OCI-LY7 (cell line): ENCODE measurements around the gene RFC3. TPM values are rescaled to one million over a fixed set of nuclear protein-coding genes. Genes with fewer than 3 reads are reported as not detected.

Experiments
- BruUV-seq: library from RNA; stranded (reverse); fragments of 400-500 nt; replicated peaks from 2 replicates; lab custom pipeline; 2021; lab: Mats Ljungman, UMichigan
- CTCF ChIA-PET: fragments of 300-600 bp; sonication (Branson Sonifier 250); formaldehyde crosslinking; loops from one replicate; lab custom pipeline; 2022; ENCODE audit warnings: antibody characterized with exemption; ENCODE audit not compliant: unreplicated experiment; lab: Charles Lee
- POLR2A ChIA-PET: fragments of 300-600 bp; sonication (Branson Sonifier 250); formaldehyde crosslinking; loops from one replicate; lab custom pipeline; 2022; ENCODE audit warnings: antibody characterized with exemption; lab: Charles Lee
- DNase-seq: peaks from one replicate; pipeline ENCODE4 v3.0.0-alpha.2; 2015; ENCODE audit warnings: low spot score
- H2AFZ ChIP-seq: fragments of 200-600 bp; sonication (generic), shearing (Covaris generic); 2 replicates; pipeline ENCODE4 v1.6.1; 2014; ENCODE audit warnings: mild to moderate bottlenecking, antibody characterized with exemption, low read length, moderate library complexity
- H3K27ac ChIP-seq: fragments of 200-600 bp; sonication (generic); 2 replicates; pipeline ENCODE4 v1.5.1; 2014; ENCODE audit warnings: mixed run types, low read depth, mild to moderate bottlenecking, moderate library complexity, low read length, inconsistent platforms; ENCODE audit not compliant: poor library complexity, severe bottlenecking
- H3K36me3 ChIP-seq: fragments of 200-600 bp; sonication (generic); 2 replicates; pipeline ENCODE4 v1.6.1; 2014; ENCODE audit warnings: mild to moderate bottlenecking, antibody characterized with exemption, low read length, moderate library complexity, mixed read lengths; ENCODE audit not compliant: insufficient read depth
- H3K4me1 ChIP-seq: fragments of 200-600 bp; sonication (generic); 2 replicates; pipeline ENCODE4 v1.5.1; 2014; ENCODE audit warnings: mild to moderate bottlenecking, low read length; ENCODE audit not compliant: insufficient read depth, poor library complexity, severe bottlenecking
- H3K4me2 ChIP-seq: fragments of 200-600 bp; sonication (generic); 2 replicates; pipeline ENCODE4 v1.6.1; 2014; ENCODE audit warnings: mild to moderate bottlenecking, low read length
- H3K4me3 ChIP-seq: fragments of 200-600 bp; sonication (generic); 2 replicates; pipeline ENCODE4 v1.5.1; 2014; ENCODE audit warnings: mild to moderate bottlenecking, low read depth, low read length; ENCODE audit not compliant: poor library complexity, severe bottlenecking
- H3K79me2 ChIP-seq: fragments of 200-600 bp; sonication (generic); 2 replicates; pipeline ENCODE4 v1.6.1; 2016; ENCODE audit warnings: low read depth, mild to moderate bottlenecking, low read length, moderate library complexity, mixed read lengths; ENCODE audit not compliant: insufficient read depth
- H3K9me2 ChIP-seq: fragments of 200-600 bp; sonication (generic); 2 replicates; pipeline ENCODE4 v1.6.1; 2016; ENCODE audit warnings: mild to moderate bottlenecking, low read length, mixed read lengths; ENCODE audit not compliant: insufficient read depth
- H3K9me3 ChIP-seq: fragments of 200-600 bp; sonication (generic); 2 replicates; pipeline ENCODE4 v1.6.1; 2014; ENCODE audit warnings: mild to moderate bottlenecking, mixed run types, low read length, mixed read lengths
- H4K20me1 ChIP-seq: fragments of 200-600 bp; sonication (generic); 2 replicates; pipeline ENCODE4 v1.6.1; 2014; ENCODE audit warnings: mild to moderate bottlenecking, antibody characterized with exemption, low read length, moderate library complexity, mixed read lengths; ENCODE audit not compliant: insufficient read depth
- EZH2phosphoT487 ChIP-seq: fragments of 200-600 bp; sonication (generic); IDR thresholded peaks from 2 replicates; pipeline ENCODE4 v1.6.1; 2018; ENCODE audit warnings: low read depth, borderline replicate concordance, mild to moderate bottlenecking, mixed run types, antibody characterized with exemption, low read length, moderate library complexity, mixed read lengths
- intact Hi-C: fragments of 100-400 bp; cut with micrococcal nuclease; formaldehyde crosslinking; loops from one replicate; pipeline ENCODE4 v1.10.0; 2022; ENCODE audit not compliant: unreplicated experiment
- total RNA-seq, 2 experiments: library from RNA; depleted of rRNA in 1 of 2; stranded (reverse); fragments of >200 nt in 1 of 2; shearing (Covaris generic) in 1 of 2; gene quantifications; 2 replicates each; pipeline ENCODE4 v1.2.3, GENCODE V29; 2014 to 2022
- TF ChIP-seq, protein P1 (sequence below): fragments of 200-600 bp; sonication (generic); conservative IDR thresholded peaks from 2 replicates; pipeline ENCODE4 v1.5.1; 2014; ENCODE audit warnings: mild to moderate bottlenecking, antibody characterized with exemption, low read length, moderate library complexity, mixed read lengths

The RFC3 gene
- total RNA-seq, 2 experiments from 2014 or later: 108 to 118 TPM

DNA sequence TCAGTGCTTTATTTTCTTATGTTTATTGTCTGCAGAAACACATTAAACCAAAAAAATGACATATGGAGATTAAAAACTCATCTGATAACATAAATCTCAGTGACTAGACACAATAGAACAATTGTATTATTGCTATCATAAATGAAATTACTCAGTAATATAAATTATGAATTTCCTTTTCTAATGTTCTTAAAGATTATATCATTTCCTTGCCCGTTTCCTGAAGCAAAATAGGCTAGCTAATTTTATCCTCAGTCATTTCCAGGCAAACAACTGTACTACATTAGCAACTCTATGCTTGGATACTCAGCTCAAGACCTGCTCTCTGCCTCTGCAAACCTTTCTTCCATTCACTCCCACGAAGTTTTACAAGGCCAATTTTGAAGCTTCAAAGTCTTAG lies 61.2 kb downstream of the RFC3 start:
- BruUV-seq: no TSS peak
- no peaks in the 10 kb centered on the region for H3K79me2 ChIP-seq
- no peak overlapping the region for H2AFZ ChIP-seq
- TF ChIP-seq EZH2phosphoT487: no peak
- TF ChIP-seq, protein P1, sequence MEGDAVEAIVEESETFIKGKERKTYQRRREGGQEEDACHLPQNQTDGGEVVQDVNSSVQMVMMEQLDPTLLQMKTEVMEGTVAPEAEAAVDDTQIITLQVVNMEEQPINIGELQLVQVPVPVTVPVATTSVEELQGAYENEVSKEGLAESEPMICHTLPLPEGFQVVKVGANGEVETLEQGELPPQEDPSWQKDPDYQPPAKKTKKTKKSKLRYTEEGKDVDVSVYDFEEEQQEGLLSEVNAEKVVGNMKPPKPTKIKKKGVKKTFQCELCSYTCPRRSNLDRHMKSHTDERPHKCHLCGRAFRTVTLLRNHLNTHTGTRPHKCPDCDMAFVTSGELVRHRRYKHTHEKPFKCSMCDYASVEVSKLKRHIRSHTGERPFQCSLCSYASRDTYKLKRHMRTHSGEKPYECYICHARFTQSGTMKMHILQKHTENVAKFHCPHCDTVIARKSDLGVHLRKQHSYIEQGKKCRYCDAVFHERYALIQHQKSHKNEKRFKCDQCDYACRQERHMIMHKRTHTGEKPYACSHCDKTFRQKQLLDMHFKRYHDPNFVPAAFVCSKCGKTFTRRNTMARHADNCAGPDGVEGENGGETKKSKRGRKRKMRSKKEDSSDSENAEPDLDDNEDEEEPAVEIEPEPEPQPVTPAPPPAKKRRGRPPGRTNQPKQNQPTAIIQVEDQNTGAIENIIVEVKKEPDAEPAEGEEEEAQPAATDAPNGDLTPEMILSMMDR: no peak
- intact Hi-C loops: no loop called here
- no peak overlapping the region for H3K4me2 ChIP-seq
- H3K27ac ChIP-seq: no peak overlapping the region
- ChIA-PET CTCF (no interaction called here), POLR2A (interaction anchor here (0.6 to 1.6 kb wide), 7 partner anchors 16 to 353 kb away, joined by 3 to 4 read pairs (median 3); no protein-coding TSS in a partner anchor)
- H3K9me3 ChIP-seq: no peaks in the 10 kb centered on the region
- no peak for DNase-seq
- H3K4me3 ChIP-seq: no peak overlapping the region
- H3K36me3 ChIP-seq: peaks cover 11% of the 10 kb centered on the region; the same call in 1 of the 2 replicates
- no peaks in the 10 kb centered on the region for H4K20me1 ChIP-seq
- no peaks in the 10 kb centered on the region for H3K9me2 ChIP-seq
- H3K4me1 ChIP-seq: no peaks in the 10 kb centered on the region

DNA sequence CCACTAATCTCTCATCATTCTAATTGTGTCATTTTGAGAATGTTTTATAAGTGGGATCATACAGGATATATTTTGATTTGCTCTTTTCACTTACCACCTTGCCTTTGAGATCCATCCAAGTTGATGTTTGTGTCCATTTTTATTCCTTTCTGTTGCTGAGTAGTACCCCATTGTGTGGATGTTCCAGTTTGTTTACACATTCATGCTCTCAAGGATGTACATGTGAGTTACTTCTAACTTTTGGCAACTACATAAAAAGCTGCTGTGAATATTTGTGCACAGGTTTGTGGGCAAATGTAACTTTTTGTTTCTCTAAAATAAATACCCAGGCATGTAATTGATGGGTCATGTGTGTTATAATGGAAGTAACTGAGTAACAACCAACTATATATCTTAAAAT lies 64.9 kb downstream of the RFC3 start:
- BruUV-seq: no TSS peak
- no peak overlapping the region for H3K4me3 ChIP-seq
- H3K4me2 ChIP-seq: no peak overlapping the region
- peaks cover 11% of the 10 kb centered on the region; the same call in 1 of the 2 replicates for H3K36me3 ChIP-seq
- intact Hi-C loops: no loop called here
- no peak for TF ChIP-seq EZH2phosphoT487
- TF ChIP-seq, protein P1: no peak
- POLR2A ChIA-PET: no interaction called here
- H3K4me1 ChIP-seq: no peaks in the 10 kb centered on the region
- no peaks in the 10 kb centered on the region for H3K9me3 ChIP-seq
- H3K9me2 ChIP-seq: no peaks in the 10 kb centered on the region
- H3K27ac ChIP-seq: no peak overlapping the region
- DNase-seq: no peak
- no peaks in the 10 kb centered on the region for H3K79me2 ChIP-seq
- no peak overlapping the region for H2AFZ ChIP-seq
- CTCF ChIA-PET: no interaction called here
- no peaks in the 10 kb centered on the region for H4K20me1 ChIP-seq

DNA sequence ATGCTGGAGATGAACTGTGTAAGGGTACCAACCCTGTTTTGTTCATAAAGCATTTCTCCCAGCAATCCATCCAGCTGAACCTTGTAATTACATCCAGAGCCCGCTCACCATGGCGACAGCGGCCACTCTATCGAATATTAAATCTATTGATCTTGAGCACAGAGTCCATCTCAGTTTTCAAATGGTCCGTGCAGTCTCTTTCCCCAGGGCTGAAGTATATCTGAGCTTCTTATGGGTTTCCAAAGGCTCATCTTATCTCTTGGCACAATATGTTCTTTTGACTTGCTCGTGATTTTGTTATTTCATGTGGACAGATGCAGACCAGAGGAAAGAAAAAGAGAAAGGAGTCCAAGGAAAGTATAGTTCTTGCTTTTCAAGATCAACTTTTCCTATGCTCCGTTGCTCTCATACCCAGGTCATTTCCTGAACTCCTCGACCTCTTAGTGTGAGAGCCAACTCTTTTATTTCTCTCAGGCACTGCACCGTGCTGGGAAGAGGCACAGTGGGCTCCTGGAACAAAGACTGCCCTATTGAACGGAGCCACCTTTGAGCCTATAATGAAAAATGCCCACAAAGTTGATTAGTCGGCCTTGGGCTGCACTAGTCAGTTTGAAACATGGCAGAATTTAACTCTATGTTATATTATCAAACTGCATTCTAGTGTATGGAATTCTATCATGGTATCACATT lies 66.7 kb downstream of the RFC3 start:
- TF ChIP-seq, protein P1: no peak
- TF ChIP-seq EZH2phosphoT487: no peak
- ChIA-PET POLR2A (interaction anchor here (0.9 to 1.0 kb wide), 2 partner anchors 17 to 81 kb away, joined by 3 read pairs; no protein-coding TSS in a partner anchor), CTCF (no interaction called here)
- Histone ChIP-seq H3K79me2 (no peaks in the 10 kb centered on the region), H3K36me3 (peaks cover 17% of the 10 kb centered on the region; the same call in 1 of the 2 replicates), H2AFZ (no peak overlapping the region), H4K20me1 (no peaks in the 10 kb centered on the region), H3K27ac (no peak overlapping the region), H3K4me1 (no peaks in the 10 kb centered on the region), H3K9me2 (no peaks in the 10 kb centered on the region), H3K9me3 (no peaks in the 10 kb centered on the region), H3K4me2 (no peak overlapping the region), H3K4me3 (no peak overlapping the region)
- DNase-seq: no peak
- BruUV-seq: no TSS peak
- intact Hi-C loops: no loop called here
